Neural progenitor cell (in vitro differentiated cells): ENCODE results near the gene MBTPS1. TPM values are rescaled to one million over a fixed set of nuclear protein-coding genes. Genes with fewer than 3 reads are reported as not detected.
A peak's percentile ranks its signal among the peaks of the same experiment; 100 is the strongest.
"Not testable (repeated sequence)": the region's sequence is repeated elsewhere in the genome, so short reads cannot be mapped to it uniquely, and the experiment has no call there.

Experiments
- DNase-seq: peaks from one replicate; pipeline ENCODE4 v3.0.0-alpha.2; 2016; ENCODE audit warnings: low spot score
- H2AFZ ChIP-seq: fragments of 200-600 bp; sonication (generic); replicated peaks from 2 replicates; pipeline ENCODE4 v1.6.1; 2016; ENCODE audit warnings: antibody characterized with exemption
- H3F3A ChIP-seq: fragments of 200-600 bp; sonication (generic); 2 replicates; pipeline ENCODE4 v1.6.1; 2016; ENCODE audit warnings: antibody characterized with exemption, low read depth
- H3K27ac ChIP-seq: fragments of 200-600 bp; sonication (generic); 2 replicates; pipeline ENCODE4 v1.5.1; 2016; ENCODE audit warnings: mild to moderate bottlenecking
- H3K27me3 ChIP-seq: fragments of 200-600 bp; sonication (generic); 2 replicates; pipeline ENCODE4 v1.6.1; 2016; ENCODE audit warnings: mild to moderate bottlenecking, moderate library complexity
- H3K36me3 ChIP-seq: fragments of 200-600 bp; sonication (generic); 2 replicates; pipeline ENCODE4 v1.5.1; 2016
- H3K4me1 ChIP-seq: fragments of 200-600 bp; sonication (generic); 2 replicates; pipeline ENCODE4 v1.6.1; 2016; ENCODE audit warnings: mixed run types
- H3K4me2 ChIP-seq: fragments of 200-600 bp; sonication (generic); 2 replicates; pipeline ENCODE4 v1.6.1; 2016
- H3K4me3 ChIP-seq: fragments of 200-600 bp; sonication (generic); 2 replicates; pipeline ENCODE4 v1.5.1; 2016
- H3K79me2 ChIP-seq: fragments of 200-600 bp; sonication (generic); 2 replicates; pipeline ENCODE4 v1.6.1; 2016; ENCODE audit warnings: low read depth
- H3K9ac ChIP-seq: fragments of 200-600 bp; sonication (generic); 2 replicates; pipeline ENCODE4 v1.6.1; 2016
- H3K9me3 ChIP-seq: fragments of 200-600 bp; sonication (generic); 2 replicates; pipeline ENCODE4 v1.5.1; 2016; ENCODE audit warnings: low read depth
- H4K20me1 ChIP-seq: fragments of 200-600 bp; sonication (generic); 2 replicates; pipeline ENCODE4 v1.6.1; 2016; ENCODE audit warnings: low read depth
- H3K27ac Mint-ChIP-seq: 3 replicates; pipeline ENCODE4 v1.8.0; 2021; ENCODE audit warnings: mixed read lengths
- H3K27me3 Mint-ChIP-seq: 2 replicates; pipeline ENCODE4 v1.8.0; 2022; ENCODE audit warnings: low read depth, mild to moderate bottlenecking, inconsistent platforms, moderate library complexity, mixed read lengths; ENCODE audit not compliant: insufficient read depth
- H3K36me3 Mint-ChIP-seq: 3 replicates; pipeline ENCODE4 v1.8.0; 2021; ENCODE audit warnings: mixed read lengths
- H3K4me1 Mint-ChIP-seq: 3 replicates; pipeline ENCODE4 v1.8.0; 2021; ENCODE audit warnings: mixed read lengths
- H3K4me3 Mint-ChIP-seq: 3 replicates; pipeline ENCODE4 v1.8.0; 2021; ENCODE audit warnings: mild to moderate bottlenecking, moderate library complexity, mixed read lengths
- H3K9me3 Mint-ChIP-seq: 3 replicates; pipeline ENCODE4 v1.8.0; 2020; ENCODE audit warnings: mixed read lengths
- CTCF ChIP-seq: fragments of 200-600 bp; sonication (generic); IDR thresholded peaks from 2 replicates; pipeline ENCODE4 v1.5.1; 2017; ENCODE audit warnings: antibody characterized with exemption, mild to moderate bottlenecking
- EZH2 ChIP-seq: fragments of 200-600 bp; sonication (generic); IDR thresholded peaks from 2 replicates; pipeline ENCODE4 v1.6.1; 2017; ENCODE audit warnings: antibody characterized with exemption, mild to moderate bottlenecking, moderate library complexity
- EZH2phosphoT487 ChIP-seq: fragments of 200-600 bp; sonication (generic); IDR thresholded peaks from 2 replicates; pipeline ENCODE4 v1.6.1; 2017; ENCODE audit warnings: antibody characterized with exemption
- total RNA-seq: library from RNA; depleted of rRNA; stranded (reverse); fragments of >200 nt; gene quantifications from 2 replicates; pipeline ENCODE4 v1.2.3, GENCODE V29; 2015; ENCODE audit warnings: low replicate concordance

MBTPS1 gene
- total RNA-seq, 1 donor from 2014 or later: 52.3 TPM

GRCh38 chr16:84117494-84117843 lies 727 bp upstream of the MBTPS1 start:
- Histone ChIP-seq H3K79me2 (peaks cover 39% of the 10 kb centered on the region), H2AFZ (peak overlapping the region; percentile 86), H3K9me3 (no peaks in the 10 kb centered on the region), H3K4me3 (peak overlapping the region; percentile 86), H3K4me2 (peak overlapping the region; percentile 99), H3K27me3 (no peaks in the 10 kb centered on the region), H3K36me3 (no peaks in the 10 kb centered on the region), H3K4me1 (peaks cover 10% of the 10 kb centered on the region), H3K27ac (no peak overlapping the region), H3K9ac (peak overlapping the region; percentile 66), H3F3A (peaks cover 25% of the 10 kb centered on the region), H4K20me1 (peaks cover 12% of the 10 kb centered on the region)
- H3K27ac Mint-ChIP-seq: peak overlapping the region; percentile 78
- TF ChIP-seq EZH2: no peak
- TF ChIP-seq EZH2phosphoT487: no peak
- no peaks in the 10 kb centered on the region for H3K9me3 Mint-ChIP-seq
- peak overlapping the region; percentile 93 for H3K4me3 Mint-ChIP-seq
- peak; percentile 58 for DNase-seq
- H3K4me1 Mint-ChIP-seq: peaks cover 18% of the 10 kb centered on the region
- peaks cover 7% of the 10 kb centered on the region for H3K36me3 Mint-ChIP-seq
- H3K27me3 Mint-ChIP-seq: no peaks in the 10 kb centered on the region

- Histone ChIP-seq H3K79me2 (peaks cover 52% of the 10 kb centered on the region), H3K4me3 (peak overlapping the region; percentile 86), H2AFZ (peak overlapping the region; percentile 86), H4K20me1 (peaks cover 22% of the 10 kb centered on the region), H3K4me2 (peak overlapping the region; percentile 99), H3K27ac (peak overlapping the region; percentile 92), H3K27me3 (no peaks in the 10 kb centered on the region), H3K9ac (peak overlapping the region; percentile 91), H3K9me3 (no peaks in the 10 kb centered on the region), H3K36me3 (no peaks in the 10 kb centered on the region), H3K4me1 (peaks cover 10% of the 10 kb centered on the region), H3F3A (peaks cover 25% of the 10 kb centered on the region)
- H3K4me3 Mint-ChIP-seq: peak overlapping the region; percentile 98
- peaks cover 3% of the 10 kb centered on the region for H3K36me3 Mint-ChIP-seq
- TF ChIP-seq CTCF: peak; percentile 60
- TF ChIP-seq EZH2phosphoT487: no peak
- peak overlapping the region; percentile 99 for H3K27ac Mint-ChIP-seq
- no peaks in the 10 kb centered on the region for H3K9me3 Mint-ChIP-seq
- H3K27me3 Mint-ChIP-seq: peaks cover 2% of the 10 kb centered on the region
- peaks cover 18% of the 10 kb centered on the region for H3K4me1 Mint-ChIP-seq
- no peak for DNase-seq
Observed at GRCh38 chr16:84115919-84116719, 623 bp downstream of the MBTPS1 start.

- not testable (repeated sequence) for H3K27ac Mint-ChIP-seq, H3K9me3 ChIP-seq, H3K27me3 Mint-ChIP-seq, H3K4me1 ChIP-seq, H3K4me3 ChIP-seq, H3K36me3 Mint-ChIP-seq, H3K27ac ChIP-seq, H3K27me3 ChIP-seq, H3K9me3 Mint-ChIP-seq, DNase-seq, H3K9ac ChIP-seq, H2AFZ ChIP-seq, H3K4me3 Mint-ChIP-seq, H3K4me2 ChIP-seq, H3K36me3 ChIP-seq
- peaks cover 10% of the 10 kb centered on the region for H3F3A ChIP-seq
- H3K79me2 ChIP-seq: peaks cover 92% of the 10 kb centered on the region
- H3K4me1 Mint-ChIP-seq: peaks cover 13% of the 10 kb centered on the region
- H4K20me1 ChIP-seq: peaks cover 54% of the 10 kb centered on the region
Observed at GRCh38 chr16:84111949-84112348, 4.8 kb downstream of the MBTPS1 start.

GRCh38 chr16:84111525-84111924 lies 5.2 kb downstream of the MBTPS1 start:
- Mint-ChIP-seq H3K27ac (no peak overlapping the region), H3K27me3 (peaks cover 2% of the 10 kb centered on the region), H3K36me3 (peaks cover 5% of the 10 kb centered on the region), H3K4me1 (peaks cover 17% of the 10 kb centered on the region), H3K4me3 (no peak overlapping the region), H3K9me3 (no peaks in the 10 kb centered on the region)
- Histone ChIP-seq H3K4me2 (no peak overlapping the region), H3K27me3 (no peaks in the 10 kb centered on the region), H3K9ac (no peak overlapping the region), H2AFZ (no peak overlapping the region), H3K4me3 (no peak overlapping the region), H3K79me2 (peaks cover 96% of the 10 kb centered on the region), H3K9me3 (no peaks in the 10 kb centered on the region), H3K4me1 (peaks cover 6% of the 10 kb centered on the region), H3K27ac (no peak overlapping the region), H4K20me1 (peaks cover 58% of the 10 kb centered on the region), H3K36me3 (no peaks in the 10 kb centered on the region), H3F3A (peaks cover 10% of the 10 kb centered on the region)
- TF ChIP-seq CTCF (no peak), EZH2 (no peak), EZH2phosphoT487 (no peak)
- no peak for DNase-seq
